Stimulated activated CD4-positive, alpha-beta T cell treated with anti-CD3 and anti-CD28 coated beads, Interleukin-1b, Interleukin-23, amount 100 ng/mL, for 24 hours (primary cell): ENCODE measurements around the gene HHIPL1.
A peak's percentile ranks its signal among the peaks of the same experiment; 100 is the strongest.

Experiments
- DNase-seq, 4 experiments: peaks; one replicate each; pipeline ENCODE4 v3.0.0-alpha.2; 2020; ENCODE audit warnings: low read depth in 4 of 4, low spot score in 1 of 4

Gene HHIPL1

GRCh38 chr14:99644723-99645544 lies at the start of gene HHIPL1:
Gene HHIPL1, plus strand, starts transcription at chr14:99645129. Its CDS starts 79 bp downstream, at chr14:99645208.
- no peak for DNase-seq

- no peak for DNase-seq
Measured at GRCh38 chr14:99595524-99595923, 49.4 kb upstream of the HHIPL1 start.

GRCh38 chr14:99596071-99596627 lies 48.8 kb upstream of the HHIPL1 start:
- DNase-seq = no peak

- DNase-seq = no peak
Measured at GRCh38 chr14:99596772-99597171, 48.2 kb upstream of the HHIPL1 start.

- no peak for DNase-seq
Measured at GRCh38 chr14:99597911-99598600, 46.9 kb upstream of the HHIPL1 start.

GRCh38 chr14:99598774-99599173 lies 46.2 kb upstream of the HHIPL1 start:
- no peak for DNase-seq

GRCh38 chr14:99599393-99599792 lies 45.5 kb upstream of the HHIPL1 start:
- DNase-seq = no peak

GRCh38 chr14:99600232-99600888 lies 44.6 kb upstream of the HHIPL1 start:
- DNase-seq = no peak

- DNase-seq = no peak
Measured at GRCh38 chr14:99601361-99601831, 43.5 kb upstream of the HHIPL1 start.

GRCh38 chr14:99602054-99602787 lies 42.7 kb upstream of the HHIPL1 start:
- no peak for DNase-seq

- DNase-seq = no peak
Measured at GRCh38 chr14:99602788-99603415, 42.0 kb upstream of the HHIPL1 start.

- peak in 2 of 4 experiments; percentile 11 to 13 for DNase-seq
Measured at GRCh38 chr14:99603471-99604277, 41.3 kb upstream of the HHIPL1 start, which contains the start of gene CCDC85C. Gene CCDC85C, minus strand, starts transcription at chr14:99604207. Its CDS starts 248 bp downstream, at chr14:99603959.

- peak; percentile 73 to 88 (median 80) for DNase-seq
Measured at GRCh38 chr14:99604278-99604765, 40.6 kb upstream of the HHIPL1 start.

GRCh38 chr14:99604766-99605298 lies 40.1 kb upstream of the HHIPL1 start:
- DNase-seq = no peak

- peak in 3 of 4 experiments; percentile 49 to 55 (median 55) for DNase-seq
Measured at GRCh38 chr14:99605299-99605961, 39.5 kb upstream of the HHIPL1 start.

GRCh38 chr14:99606359-99606758 lies 38.6 kb upstream of the HHIPL1 start:
- no peak for DNase-seq

GRCh38 chr14:99608591-99608990 lies 36.3 kb upstream of the HHIPL1 start:
- DNase-seq = no peak
